Chondrocyte (in vitro differentiated cells): ENCODE measurements around the gene KCTD1. TPM values are rescaled to one million over a fixed set of nuclear protein-coding genes. Genes with fewer than 3 reads are reported as not detected.

ENCODE experiments used
- DNase-seq: peaks from one replicate; pipeline ENCODE4 v3.0.0; 2021; ENCODE audit warnings: mixed read lengths, low spot score
- H3K27ac Mint-ChIP-seq: one replicate; pipeline ENCODE4 v1.8.0; 2021; ENCODE audit warnings: mild to moderate bottlenecking, moderate library complexity, mixed read lengths; ENCODE audit not compliant: unreplicated experiment
- H3K27me3 Mint-ChIP-seq: 2 replicates; pipeline ENCODE4 v1.8.0; 2021; ENCODE audit warnings: low read depth, mixed read lengths
- H3K36me3 Mint-ChIP-seq: 2 replicates; pipeline ENCODE4 v1.8.0; 2021; ENCODE audit warnings: low read depth, mixed read lengths
- H3K4me1 Mint-ChIP-seq: 2 replicates; pipeline ENCODE4 v1.8.0; 2021; ENCODE audit warnings: low read depth, mild to moderate bottlenecking, mixed read lengths
- H3K4me3 Mint-ChIP-seq: one replicate; pipeline ENCODE4 v1.8.0; 2021; ENCODE audit warnings: mild to moderate bottlenecking, moderate library complexity, mixed read lengths; ENCODE audit not compliant: unreplicated experiment
- H3K9me3 Mint-ChIP-seq: 2 replicates; pipeline ENCODE4 v1.8.0; 2021; ENCODE audit warnings: low read depth, mixed read lengths
- CTCF ChIP-seq: fragments of 200-600 bp; sonication (generic); IDR thresholded peaks from 2 replicates; pipeline ENCODE4 v1.5.0; 2021; ENCODE audit warnings: antibody characterized with exemption, mild to moderate bottlenecking, moderate library complexity
- total RNA-seq: library from RNA; stranded (reverse); gene quantifications from 3 replicates; pipeline ENCODE4 v1.2.1, GENCODE V29; 2021

The KCTD1 gene
- total RNA-seq, 1 donor from 2014 or later = 18.1 TPM

DNA sequence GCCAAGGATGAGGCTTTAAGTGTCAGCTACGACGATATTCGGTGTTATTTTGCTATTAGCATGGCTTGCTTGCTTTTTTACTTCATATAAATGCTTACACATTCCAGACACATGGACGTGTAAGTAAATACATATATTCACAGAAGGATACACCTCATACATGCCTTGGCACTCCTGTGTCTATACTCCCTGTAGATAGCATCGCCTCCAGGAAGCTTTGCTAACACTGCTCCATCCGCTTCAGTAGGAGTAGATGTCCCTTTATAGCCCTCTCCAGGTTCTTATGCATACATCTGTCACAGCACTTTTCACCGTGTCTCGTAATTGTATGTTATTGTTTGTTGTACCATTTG lies 27.5 kb upstream of the KCTD1 start:
- no peak overlapping the region for H3K27ac Mint-ChIP-seq
- DNase-seq = no peak
- peak overlapping the region; percentile 78 for H3K4me3 Mint-ChIP-seq
- peaks cover 2% of the 10 kb centered on the region for H3K27me3 Mint-ChIP-seq
- no peak for TF ChIP-seq CTCF
- no peaks in the 10 kb centered on the region for H3K9me3 Mint-ChIP-seq
- H3K36me3 Mint-ChIP-seq = no peaks in the 10 kb centered on the region
- peaks cover 14% of the 10 kb centered on the region for H3K4me1 Mint-ChIP-seq

- H3K36me3 Mint-ChIP-seq = no peaks in the 10 kb centered on the region
- H3K27me3 Mint-ChIP-seq = peaks cover 2% of the 10 kb centered on the region
- H3K9me3 Mint-ChIP-seq = no peaks in the 10 kb centered on the region
- no peak for DNase-seq
- no peak for TF ChIP-seq CTCF
- H3K4me1 Mint-ChIP-seq = peaks cover 14% of the 10 kb centered on the region
- peak overlapping the region; percentile 78 for H3K4me3 Mint-ChIP-seq
- H3K27ac Mint-ChIP-seq = peak overlapping the region; percentile 75
These were observed 26.9 kb upstream of the KCTD1 start for GRCh38 chr18:26574958-26575864.

DNA sequence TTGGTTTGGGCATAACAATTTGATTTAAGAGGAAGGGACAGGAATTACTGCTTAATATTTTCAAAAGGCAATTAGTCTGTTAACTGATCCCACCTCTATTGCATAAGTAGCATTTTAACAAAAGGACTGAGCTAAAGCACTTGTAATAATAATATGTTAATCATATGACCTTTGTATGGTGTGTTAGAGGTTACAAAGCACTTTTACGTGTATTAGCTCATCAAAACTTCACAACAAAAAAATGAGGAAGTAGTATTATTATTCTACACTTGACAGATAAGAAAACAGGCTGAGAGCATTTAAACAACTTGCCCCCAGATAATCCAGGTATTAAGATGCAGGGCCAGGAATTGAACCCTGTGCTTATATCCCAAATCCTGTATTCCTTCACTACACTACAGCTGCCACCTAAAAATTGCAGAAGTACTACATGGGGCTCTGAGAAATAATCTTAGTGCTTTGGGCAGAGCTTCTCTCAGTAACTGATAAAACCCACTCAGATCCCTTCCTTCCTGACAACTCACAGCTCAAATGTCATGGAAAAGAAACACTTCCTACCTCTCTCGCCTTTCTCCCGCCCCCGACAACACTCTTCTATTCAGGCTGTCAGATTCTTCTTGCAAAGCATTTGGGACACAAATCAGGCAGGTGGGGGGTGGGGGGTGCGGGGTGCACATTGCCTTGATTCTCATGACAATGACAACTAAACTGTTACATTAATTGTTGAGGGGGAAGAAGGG lies 20.7 kb upstream of the KCTD1 start:
- Mint-ChIP-seq H3K4me3 (no peak overlapping the region), H3K9me3 (no peaks in the 10 kb centered on the region), H3K27ac (no peak overlapping the region), H3K27me3 (peaks cover 7% of the 10 kb centered on the region), H3K4me1 (peaks cover 3% of the 10 kb centered on the region), H3K36me3 (no peaks in the 10 kb centered on the region)
- DNase-seq = no peak
- no peak for TF ChIP-seq CTCF

DNA sequence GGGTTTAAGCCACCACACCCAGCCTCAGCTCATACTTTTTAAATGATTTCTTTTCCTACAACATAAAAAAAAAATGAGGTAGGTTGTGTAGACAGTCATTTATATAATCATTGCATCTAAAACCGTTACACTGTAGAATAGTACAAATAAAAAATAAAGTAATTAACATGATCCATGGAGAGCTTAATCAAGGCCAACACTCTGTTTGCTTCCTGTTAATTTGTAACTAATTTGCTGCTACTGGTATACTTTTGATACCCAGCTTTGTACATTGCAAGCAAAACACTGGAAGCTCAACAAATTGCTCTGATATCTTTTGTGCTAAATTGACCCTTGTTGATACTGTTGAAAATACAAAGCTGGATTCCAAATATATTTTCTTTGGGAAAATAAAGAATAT lies 20.2 kb upstream of the KCTD1 start:
- no peak for TF ChIP-seq CTCF
- Mint-ChIP-seq H3K27ac (no peak overlapping the region), H3K4me1 (peaks cover 3% of the 10 kb centered on the region), H3K4me3 (no peak overlapping the region), H3K9me3 (peaks cover 2% of the 10 kb centered on the region), H3K27me3 (peaks cover 7% of the 10 kb centered on the region), H3K36me3 (peaks cover under 1% of the 10 kb centered on the region)
- no peak for DNase-seq

- Mint-ChIP-seq H3K4me3 (no peak overlapping the region), H3K9me3 (peaks cover 11% of the 10 kb centered on the region), H3K27me3 (peaks cover 11% of the 10 kb centered on the region), H3K4me1 (peaks cover 3% of the 10 kb centered on the region), H3K27ac (no peak overlapping the region), H3K36me3 (peaks cover 7% of the 10 kb centered on the region)
- TF ChIP-seq CTCF = no peak
- no peak for DNase-seq
These were observed 18.7 kb upstream of the KCTD1 start for GRCh38 chr18:26566874-26567555.
